ENCODE measurements around the gene VPS33B. TPM values are rescaled to one million over a fixed set of nuclear protein-coding genes. Genes with fewer than 3 reads are reported as not detected.

Gene VPS33B
- total RNA-seq, 1 experiment from 2014 or later, result 19.5 TPM

GRCh38 chr15:90952901-90953677 is 69.3 kb downstream of the VPS33B start:
- TF ChIP-seq EZH2 (IDR thresholded peaks at IDR 0.05; ENCODE audit: borderline replicate concordance, low read depth, low read length, poor library complexity, severe bottlenecking), result no peak
- TF ChIP-seq CTCF (conservative IDR thresholded peaks at IDR 0.05; ENCODE audit: low read depth, low read length), result no peak
- POLR2A ChIA-PET (ENCODE audit: low non-redundant PET), result no interaction called here
- intact Hi-C loops (cut with micrococcal nuclease; ENCODE audit: unreplicated experiment), result no loop called here

GRCh38 chr15:90950676-90951075 is 71.7 kb downstream of the VPS33B start:
- H3K4me1 ChIP-seq (ENCODE audit: insufficient read depth, low read length, poor library complexity, severe bottlenecking), result peaks cover 6% of the 10 kb centered on the region
- ChIA-PET POLR2A (ENCODE audit: low non-redundant PET) (no interaction called here), CTCF (no interaction called here)
- intact Hi-C loops (cut with micrococcal nuclease; ENCODE audit: unreplicated experiment), result no loop called here
- H3K4me3 ChIP-seq (ENCODE audit: low read depth, low read length, poor library complexity, severe bottlenecking), result no peak overlapping the region
- H3K36me3 ChIP-seq (ENCODE audit: insufficient read depth, low read length, poor library complexity, severe bottlenecking), result peaks cover 28% of the 10 kb centered on the region
- no peaks in the 10 kb centered on the region for H3K27me3 ChIP-seq (replicated peaks; ENCODE audit: insufficient read depth, low read depth, low read length, poor library complexity)
- BruUV-seq (replicated peaks), result no TSS peak
- no peak overlapping the region for H3K27ac ChIP-seq (ENCODE audit: low read depth, low read length, poor library complexity, severe bottlenecking)
- DNase-seq (ENCODE audit: low spot score), result no peak
- no peak for TF ChIP-seq CTCF (conservative IDR thresholded peaks at IDR 0.05; ENCODE audit: low read depth, low read length)
- no peaks in the 10 kb centered on the region for H3K9me3 ChIP-seq (ENCODE audit: low read depth, low read length, poor library complexity, severe bottlenecking)

More at GRCh38 chr15:90952901-90953677, 69.3 kb downstream of the VPS33B start:
- H3K27me3 ChIP-seq (replicated peaks; ENCODE audit: insufficient read depth, low read depth, low read length, poor library complexity), result no peaks in the 10 kb centered on the region
- CTCF ChIA-PET, result interaction anchor here (0.6 kb wide), 1 partner anchor 600 kb away, joined by 4 read pairs; no protein-coding TSS in a partner anchor
- DNase-seq (ENCODE audit: low spot score), result no peak
- peaks cover 28% of the 10 kb centered on the region for H3K36me3 ChIP-seq (ENCODE audit: insufficient read depth, low read length, poor library complexity, severe bottlenecking)
- BruUV-seq (replicated peaks), result no TSS peak
- H3K4me3 ChIP-seq (ENCODE audit: low read depth, low read length, poor library complexity, severe bottlenecking), result no peak overlapping the region
- peaks cover 11% of the 10 kb centered on the region for H3K4me1 ChIP-seq (ENCODE audit: insufficient read depth, low read length, poor library complexity, severe bottlenecking)
- H3K9me3 ChIP-seq (ENCODE audit: low read depth, low read length, poor library complexity, severe bottlenecking), result no peaks in the 10 kb centered on the region
- no peak overlapping the region for H3K27ac ChIP-seq (ENCODE audit: low read depth, low read length, poor library complexity, severe bottlenecking)

GRCh38 chr15:90949979-90950675 is 72.3 kb downstream of the VPS33B start:
- Histone ChIP-seq H3K27ac (ENCODE audit: low read depth, low read length, poor library complexity, severe bottlenecking) (peak overlapping the region; percentile 30), H3K4me1 (ENCODE audit: insufficient read depth, low read length, poor library complexity, severe bottlenecking) (peaks cover under 1% of the 10 kb centered on the region), H3K36me3 (ENCODE audit: insufficient read depth, low read length, poor library complexity, severe bottlenecking) (peaks cover 29% of the 10 kb centered on the region), H3K27me3 (replicated peaks; ENCODE audit: insufficient read depth, low read depth, low read length, poor library complexity) (no peaks in the 10 kb centered on the region), H3K9me3 (ENCODE audit: low read depth, low read length, poor library complexity, severe bottlenecking) (no peaks in the 10 kb centered on the region), H3K4me3 (ENCODE audit: low read depth, low read length, poor library complexity, severe bottlenecking) (no peak overlapping the region)
- intact Hi-C loops (cut with micrococcal nuclease; ENCODE audit: unreplicated experiment), result no loop called here
- no TSS peak for BruUV-seq (replicated peaks)
- DNase-seq (ENCODE audit: low spot score), result no peak
- POLR2A ChIA-PET (ENCODE audit: low non-redundant PET), result no interaction called here
- CTCF ChIA-PET, result interaction anchor here (1.2 kb wide), 1 partner anchor 15 kb away, joined by 4 read pairs; the partner anchor contains the start of gene UNC45A
- TF ChIP-seq EZH2 (IDR thresholded peaks at IDR 0.05; ENCODE audit: borderline replicate concordance, low read depth, low read length, poor library complexity, severe bottlenecking) (no peak), CTCF (conservative IDR thresholded peaks at IDR 0.05; ENCODE audit: low read depth, low read length) (no peak)

Other genes with a start within 250 kb of the VPS33B start
- 59.0 and 63.4 TPM in 2 replicates for gene FURIN, start 154.0 kb downstream of the VPS33B start, total RNA-seq (2021)
- 1.3 and 3.8 TPM in 2 replicates for gene FES, start 138.1 kb downstream of the VPS33B start, total RNA-seq (2021)
- 75.7 and 91.3 TPM in 2 replicates for gene MAN2A2, start 119.3 kb downstream of the VPS33B start, total RNA-seq (2021)
- gene HDDC3, start 90.0 kb downstream of the VPS33B start, total RNA-seq (2021), result 22.6 and 23.9 TPM in 2 replicates
- gene UNC45A, start 87.3 kb downstream of the VPS33B start, total RNA-seq (2021), result 74.4 and 77.7 TPM in 2 replicates
- 28.8 and 39.5 TPM in 2 replicates for gene RCCD1, start 67.7 kb downstream of the VPS33B start, total RNA-seq (2021)
- 338 and 339 TPM in 2 replicates for gene PRC1, start 28.1 kb downstream of the VPS33B start, total RNA-seq (2021)
- 3.5 and 3.9 TPM in 2 replicates for gene SV2B, start 77.7 kb upstream of the VPS33B start, total RNA-seq (2021)